ENCODE results near the gene CGB1.
"Not testable (repeated sequence)": the region's sequence is repeated elsewhere in the genome, so short reads cannot be mapped to it uniquely, and the experiment has no call there.

CGB1 gene

DNA sequence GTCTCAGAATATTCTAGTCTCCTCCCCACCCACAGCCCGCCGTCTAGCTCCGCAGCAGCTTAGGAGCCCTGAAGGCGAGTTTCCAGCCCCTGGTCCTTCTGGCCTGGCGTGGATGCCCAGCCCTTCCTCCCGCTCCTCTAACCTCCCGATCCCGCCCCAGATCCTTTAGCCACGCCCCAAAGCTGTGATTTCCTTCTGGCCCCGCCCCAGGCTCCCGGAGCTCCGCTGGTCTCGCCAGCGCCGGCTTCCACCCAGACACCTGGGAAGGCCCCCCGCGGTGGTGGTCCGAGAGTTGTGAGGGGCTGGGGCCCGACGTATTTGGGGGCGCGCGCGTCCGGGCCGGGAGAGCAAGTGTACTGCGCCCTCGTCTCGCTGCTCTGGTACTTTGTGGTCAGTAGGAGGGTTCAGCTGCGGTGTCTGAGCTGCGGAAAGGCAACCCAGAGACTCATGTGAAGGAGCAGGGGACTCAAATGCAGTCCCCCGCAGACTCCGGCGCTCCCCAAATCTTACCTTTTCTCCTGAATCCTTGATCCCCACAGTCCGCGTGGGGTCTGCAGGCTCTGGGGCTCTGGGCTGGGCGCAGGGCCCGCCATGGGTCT, 21.0 kb upstream of the CGB1 start, which contains the start of gene CGB7:
CGB7 (minus strand) TSS at position 114 of the 599 bp plus-strand sequence. CDS start 2,374 bp downstream, outside the sequence.
- DNase-seq (ENCODE audit: low spot score): peak; percentile 91

DNA sequence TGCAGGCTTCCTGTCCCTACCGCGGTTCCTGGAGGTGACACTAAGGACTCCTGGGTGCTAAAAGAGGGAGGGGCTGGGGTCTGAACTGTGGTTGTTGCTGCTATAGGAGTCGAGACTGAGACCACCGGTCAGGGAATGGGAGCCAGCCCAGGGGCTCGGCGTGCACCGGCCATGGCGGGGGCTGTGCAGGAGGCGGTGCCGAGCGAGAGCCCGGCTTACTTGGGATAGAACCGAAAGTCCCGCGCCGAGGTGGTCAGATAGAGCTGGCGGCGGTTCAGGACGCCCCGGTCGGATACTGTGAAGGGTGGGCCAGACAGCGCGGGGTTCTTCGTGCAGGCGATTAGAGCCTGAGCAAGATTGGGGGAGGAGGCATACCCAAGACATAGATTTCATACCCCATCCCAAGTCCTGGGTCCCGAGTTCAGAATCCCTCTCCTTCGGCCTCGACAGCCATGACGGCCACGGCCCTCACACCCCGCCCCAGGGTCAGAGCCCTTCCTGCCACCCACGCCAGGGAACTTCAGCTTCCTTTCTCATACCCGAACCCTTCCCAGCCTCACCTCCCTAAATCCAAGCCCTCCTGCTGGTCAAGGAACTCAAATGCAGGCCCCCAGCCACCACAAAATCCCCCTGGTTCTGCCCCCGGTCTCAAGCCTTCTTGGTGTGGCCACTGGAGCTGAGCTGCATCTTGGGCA, 20.4 kb upstream of the CGB1 start:
- DNase-seq (ENCODE audit: low spot score): not testable (repeated sequence)

DNA sequence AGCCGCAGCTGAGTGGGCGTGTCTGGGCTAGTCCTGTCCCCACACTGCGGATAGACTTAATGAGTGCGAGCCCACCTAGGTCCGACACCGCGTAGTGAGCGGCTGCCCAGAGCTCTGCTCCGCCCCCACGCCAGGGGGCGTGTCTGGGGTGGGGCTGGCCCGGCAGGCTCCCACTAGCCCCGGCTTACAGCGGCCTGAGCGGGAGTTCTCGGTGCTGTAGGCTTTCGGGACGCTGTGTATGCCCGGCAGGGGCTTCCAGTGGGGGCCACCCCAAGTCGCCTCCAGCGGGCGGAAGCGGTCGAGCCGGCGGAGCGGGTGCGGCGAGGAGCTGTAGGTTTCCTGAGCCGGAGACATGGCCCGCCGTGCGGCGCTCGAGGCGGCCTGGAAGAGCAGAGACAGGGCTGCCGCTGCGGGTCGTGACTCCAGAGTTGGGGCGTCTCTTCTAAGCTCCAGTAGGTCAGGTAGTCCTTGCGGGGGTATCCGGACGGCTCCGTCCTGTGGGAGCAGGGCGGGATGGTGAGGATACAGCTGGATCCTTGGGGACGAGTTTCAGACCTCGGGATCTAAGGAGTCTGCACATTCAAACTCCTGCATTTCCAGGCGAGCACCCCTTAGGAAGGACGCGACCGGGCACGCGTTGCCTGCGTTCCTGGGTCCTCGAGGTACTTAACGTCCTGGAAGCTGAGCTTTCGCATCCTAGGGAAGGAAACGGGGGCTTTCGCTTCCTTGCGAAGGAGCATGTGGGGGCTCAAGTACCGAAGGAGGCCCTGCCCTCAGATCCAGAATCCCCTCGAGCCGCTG, 19.6 kb upstream of the CGB1 start:
- DNase-seq (ENCODE audit: low spot score): peak; percentile 92

DNA sequence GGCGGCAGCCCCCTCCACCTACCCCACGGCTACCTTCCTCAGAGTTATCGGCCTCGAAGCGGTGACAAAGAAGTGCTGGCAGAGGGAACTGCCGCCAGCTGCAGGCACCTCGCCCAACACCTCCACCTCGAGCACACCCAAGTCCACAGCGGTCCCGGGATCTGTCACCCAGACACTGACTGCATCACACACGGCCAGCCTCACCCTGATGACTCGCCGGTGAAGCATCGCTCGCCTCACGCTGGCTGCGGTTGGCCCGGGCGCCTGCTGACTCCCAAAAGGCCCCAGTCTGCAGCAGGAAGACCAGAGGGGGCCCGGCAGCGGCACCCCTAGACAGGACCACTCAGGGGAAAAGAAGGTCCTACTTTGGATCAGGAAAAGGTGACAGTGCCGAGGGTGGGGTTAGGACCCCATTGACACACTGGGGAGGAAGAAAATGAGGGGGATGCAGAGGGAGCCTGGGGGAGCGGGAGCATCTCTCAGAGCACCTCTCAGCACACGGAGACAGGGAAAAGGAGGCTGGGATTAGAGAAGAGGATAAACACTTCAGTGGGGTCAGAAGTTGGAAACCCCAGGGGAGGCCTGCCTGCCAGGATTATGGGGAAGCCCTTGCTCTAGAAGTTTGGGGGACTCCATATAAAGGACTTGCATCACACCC, 13.8 kb upstream of the CGB1 start:
- peak; percentile 72 for DNase-seq (ENCODE audit: low spot score)

DNA sequence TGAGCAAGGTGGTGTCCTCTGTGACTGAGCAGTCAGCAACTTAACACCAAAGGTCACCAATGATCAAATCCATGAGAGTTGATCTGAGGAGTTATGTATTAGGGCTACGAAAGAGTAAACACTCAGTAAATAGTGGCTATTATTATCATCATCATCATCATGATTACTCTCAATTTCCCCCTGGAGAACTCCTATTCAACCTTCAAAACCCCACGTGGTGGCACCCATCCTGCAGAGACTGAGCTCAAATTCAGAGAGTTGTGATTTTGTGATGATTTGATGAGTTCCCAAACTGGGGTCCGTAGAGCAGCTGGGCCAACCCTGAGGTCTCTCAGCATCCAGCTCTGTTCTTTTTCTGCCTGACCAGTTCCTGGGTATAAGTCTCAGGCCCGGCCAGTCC, 13.1 kb upstream of the CGB1 start:
- not testable (repeated sequence) for DNase-seq (ENCODE audit: low spot score)

DNA sequence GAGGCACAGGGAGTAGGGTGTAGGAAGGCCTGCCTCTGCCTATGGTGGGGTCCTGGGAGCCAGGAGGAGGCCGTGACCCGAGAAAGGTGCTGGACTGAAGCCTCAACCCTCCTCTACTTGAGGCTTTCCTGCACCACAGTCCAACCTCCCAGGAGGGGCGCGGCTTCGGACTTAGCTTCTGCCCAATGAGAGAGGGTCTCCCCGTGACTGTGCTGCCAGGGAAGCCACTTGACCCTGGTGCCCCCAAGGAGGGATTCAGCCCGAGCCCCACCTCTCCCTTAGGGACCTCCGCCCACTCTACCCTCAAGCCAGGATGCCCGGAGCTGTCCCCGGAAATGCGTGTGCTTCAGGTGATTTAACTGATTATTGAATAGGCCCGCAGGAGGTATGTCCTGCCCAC, 12.3 kb upstream of the CGB1 start, which contains the start of gene CGB8:
CGB8 (minus strand) TSS at position 101 of the 400 bp plus-strand sequence. CDS start 372 bp downstream, outside the sequence.
- not testable (repeated sequence) for DNase-seq (ENCODE audit: low spot score)

DNA sequence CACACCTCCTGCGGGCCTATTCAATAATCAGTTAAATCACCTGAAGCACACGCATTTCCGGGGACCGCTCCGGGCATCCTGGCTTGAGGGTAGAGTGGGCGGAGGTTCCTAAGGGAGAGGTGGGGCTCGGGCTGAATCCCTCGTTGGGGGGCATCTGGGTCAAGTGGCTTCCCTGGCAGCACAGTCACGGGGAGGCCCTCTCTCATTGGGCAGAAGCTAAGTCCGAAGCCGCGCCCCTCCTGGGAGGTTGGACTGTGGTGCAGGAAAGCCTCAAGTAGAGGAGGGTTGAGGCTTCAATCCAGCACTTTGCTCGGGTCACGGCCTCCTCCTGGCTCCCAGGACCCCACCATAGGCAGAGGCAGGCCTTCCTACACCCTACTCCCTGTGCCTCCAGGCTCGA, 6.9 kb upstream of the CGB1 start, which contains the start of gene CGB5:
CGB5 (plus strand) TSS at position 301 of the 400 bp plus-strand sequence. CDS start 362 bp downstream, outside the sequence.
- DNase-seq (ENCODE audit: low spot score): not testable (repeated sequence)

DNA sequence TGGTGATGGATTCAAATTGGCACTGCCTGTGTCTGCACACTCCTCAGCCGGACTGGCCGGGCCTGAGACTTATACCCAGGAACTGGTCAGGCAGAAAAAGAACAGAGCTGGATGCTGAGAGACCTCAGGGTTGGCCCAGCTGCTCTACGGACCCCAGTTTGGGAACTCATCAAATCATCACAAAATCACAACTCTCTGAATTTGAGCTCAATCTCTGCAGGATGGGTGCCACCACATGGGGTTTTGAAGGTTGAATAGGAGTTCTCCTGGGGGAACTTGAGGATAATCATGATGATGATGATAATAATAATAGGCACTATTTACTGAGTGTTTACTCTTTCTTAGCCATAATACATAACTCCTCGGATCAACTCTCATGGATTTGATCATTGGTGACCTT, 6.0 kb upstream of the CGB1 start:
- not testable (repeated sequence) for DNase-seq (ENCODE audit: low spot score)

DNA sequence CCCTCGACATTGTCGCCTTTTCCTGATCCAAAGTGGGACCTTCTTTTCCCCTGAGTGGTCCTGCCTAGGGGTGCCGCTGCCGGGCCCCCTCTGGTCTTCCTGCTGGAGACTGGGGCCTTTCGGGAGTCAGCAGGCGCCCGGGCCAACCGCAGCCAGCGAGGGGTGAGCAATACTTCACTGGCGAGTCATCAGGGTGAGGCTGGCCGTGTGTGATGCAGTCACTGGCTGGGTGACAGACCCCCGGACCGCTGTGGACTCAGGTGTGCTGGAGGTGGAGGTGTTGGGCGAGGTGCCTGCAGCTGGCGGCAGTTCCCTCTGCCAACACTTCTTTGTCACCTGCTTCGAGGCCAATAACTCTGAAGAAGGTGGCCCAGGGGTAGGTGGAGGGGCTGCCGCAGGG, 5.5 kb upstream of the CGB1 start:
- DNase-seq (ENCODE audit: low spot score): peak; percentile 20

DNA sequence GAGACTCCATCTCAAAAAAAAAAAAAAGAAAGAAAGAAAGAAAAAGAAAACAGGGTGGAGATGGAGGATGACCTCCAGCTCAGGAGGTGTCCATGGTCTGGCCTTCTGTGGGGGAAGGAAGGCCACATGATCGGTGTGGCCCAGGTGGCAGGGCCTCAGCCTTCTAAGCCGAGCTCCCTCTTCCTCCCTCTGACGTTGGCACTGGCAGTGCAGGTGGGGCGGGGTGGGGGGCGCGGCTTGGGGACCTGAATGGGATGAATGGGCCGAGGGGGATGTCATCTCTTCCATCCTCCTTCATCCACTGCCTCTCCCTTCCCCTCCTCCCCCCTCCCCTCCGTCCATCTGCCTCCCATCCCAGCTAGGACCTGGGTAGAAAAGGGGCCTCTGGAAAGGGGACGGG, 3.0 kb upstream of the CGB1 start:
- not testable (repeated sequence) for DNase-seq (ENCODE audit: low spot score)

DNA sequence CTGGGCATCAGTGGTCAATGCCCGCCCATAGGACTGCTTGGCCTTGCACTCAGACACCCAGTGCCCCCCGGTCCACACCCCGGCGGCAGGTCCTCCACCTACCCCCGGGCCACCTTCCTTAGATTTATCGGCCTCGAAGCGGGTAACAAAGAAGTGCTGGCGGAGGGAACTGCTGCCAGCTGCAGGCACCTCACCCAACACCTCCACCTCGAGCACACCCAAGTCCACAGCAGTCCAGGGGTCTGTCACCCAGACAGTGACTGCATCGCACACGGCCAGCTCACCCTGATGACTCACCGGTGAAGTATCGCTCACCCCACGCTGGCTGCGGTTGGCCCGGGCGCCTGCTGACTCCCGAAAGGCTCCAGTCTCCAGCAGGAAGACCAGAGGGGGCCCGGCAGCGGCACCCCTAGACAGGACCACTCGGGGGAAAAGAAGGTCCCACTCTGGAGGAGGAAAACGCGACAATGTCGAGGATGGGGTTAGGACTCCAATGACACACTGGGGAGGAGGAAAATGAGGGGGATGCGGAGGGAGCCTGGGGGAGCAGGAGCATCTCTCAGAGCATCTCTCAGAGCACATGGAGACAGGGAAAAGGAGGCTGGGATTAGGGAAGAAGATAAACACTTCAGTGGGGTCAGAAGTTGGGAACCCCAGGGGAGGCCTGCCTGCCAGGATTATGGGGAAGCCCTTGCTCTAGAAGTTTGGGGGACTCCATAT, 2.0 kb upstream of the CGB1 start:
- DNase-seq (ENCODE audit: low spot score): peak; percentile 65

DNA sequence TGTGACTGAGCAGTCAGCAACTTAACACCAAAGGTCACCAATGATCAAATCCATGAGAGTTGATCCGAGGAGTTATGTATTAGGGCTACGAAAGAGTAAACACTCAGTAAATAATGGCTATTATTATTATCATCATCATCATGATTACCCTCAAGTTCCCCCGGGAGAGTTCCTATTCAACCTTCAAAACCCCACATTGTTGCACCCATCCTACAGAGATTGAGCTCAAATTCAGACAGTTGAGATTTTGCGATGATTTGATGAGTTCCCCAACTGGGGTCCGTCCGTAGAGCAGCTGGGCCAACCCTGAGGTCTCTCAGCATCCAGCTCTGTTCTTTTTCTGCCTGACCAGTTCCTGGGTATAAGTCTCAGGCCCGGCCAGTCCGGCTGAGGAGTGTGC, 1.4 kb upstream of the CGB1 start:
- DNase-seq (ENCODE audit: low spot score): not testable (repeated sequence)

DNA sequence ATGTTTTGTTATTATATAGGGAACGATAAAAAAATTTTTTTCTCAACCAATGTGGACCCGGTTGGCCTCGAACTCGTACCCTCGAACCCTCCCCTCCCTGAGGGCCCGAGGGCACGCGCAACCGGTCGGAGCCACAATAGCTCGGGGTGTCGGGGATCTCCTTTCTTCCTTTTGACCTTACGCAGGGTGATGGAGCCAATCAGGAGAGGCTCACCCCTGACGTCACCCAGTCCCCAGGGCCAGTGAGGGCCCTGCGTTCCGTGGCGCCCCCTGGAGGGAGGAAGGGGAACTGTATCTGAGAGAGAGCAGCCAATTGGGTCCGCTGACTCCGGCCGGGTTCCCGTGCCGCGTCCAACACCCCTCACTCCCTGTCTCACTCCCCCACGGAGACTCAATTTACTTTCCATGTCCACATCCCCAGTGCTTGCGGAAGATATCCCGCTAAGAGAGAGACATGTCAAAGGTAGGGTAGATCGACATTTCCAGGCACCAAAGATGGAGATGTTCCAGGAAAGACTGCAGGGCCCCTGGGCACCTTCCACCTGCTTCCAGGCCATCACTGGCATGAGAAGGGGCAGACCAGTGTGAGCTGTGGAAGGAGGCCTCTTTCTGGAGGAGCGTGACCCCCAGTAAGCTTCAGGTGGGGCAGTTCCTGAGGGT, 4.9 kb downstream of the CGB1 start, which contains the start of gene CGB2:
CGB2 (plus strand) TSS at position 249 of the 660 bp plus-strand sequence; CDS start at position 455, 206 bp downstream.
- not testable (repeated sequence) for DNase-seq (ENCODE audit: low spot score)

DNA sequence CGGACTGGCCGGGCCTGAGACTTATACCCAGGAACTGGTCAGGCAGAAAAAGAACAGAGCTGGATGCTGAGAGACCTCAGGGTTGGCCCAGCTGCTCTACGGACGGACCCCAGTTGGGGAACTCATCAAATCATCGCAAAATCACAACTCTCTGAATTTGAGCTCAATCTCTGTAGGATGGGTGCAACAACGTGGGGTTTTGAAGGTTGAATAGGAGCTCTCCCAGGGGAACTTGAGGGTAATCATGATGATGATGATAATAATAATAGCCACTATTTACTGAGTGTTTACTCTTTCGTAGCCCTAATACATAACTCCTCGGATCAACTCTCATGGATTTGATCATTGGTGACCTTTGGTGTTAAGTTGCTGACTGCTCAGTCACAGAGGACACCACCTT, 6.4 kb downstream of the CGB1 start:
- DNase-seq (ENCODE audit: low spot score): not testable (repeated sequence)

DNA sequence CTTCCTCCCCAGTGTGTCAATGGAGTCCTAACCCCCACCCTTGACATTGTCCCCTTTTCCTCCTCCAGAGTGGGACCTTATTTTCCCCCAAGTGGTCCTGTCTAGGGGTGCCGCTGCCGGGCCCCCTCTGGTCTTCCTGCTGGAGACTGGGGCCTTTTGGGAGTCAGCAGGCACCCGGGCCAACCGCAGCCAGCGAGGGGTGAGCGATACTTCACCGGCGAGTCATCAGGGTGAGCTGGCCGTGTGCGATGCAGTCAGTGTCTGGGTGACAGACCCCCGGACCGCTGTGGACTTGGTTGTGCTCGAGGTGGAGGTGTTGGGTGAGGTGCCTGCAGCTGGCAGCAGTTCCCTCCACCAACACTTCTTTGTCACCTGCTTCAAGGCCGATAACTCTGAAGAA, 6.9 kb downstream of the CGB1 start:
- DNase-seq (ENCODE audit: low spot score): not testable (repeated sequence)

DNA sequence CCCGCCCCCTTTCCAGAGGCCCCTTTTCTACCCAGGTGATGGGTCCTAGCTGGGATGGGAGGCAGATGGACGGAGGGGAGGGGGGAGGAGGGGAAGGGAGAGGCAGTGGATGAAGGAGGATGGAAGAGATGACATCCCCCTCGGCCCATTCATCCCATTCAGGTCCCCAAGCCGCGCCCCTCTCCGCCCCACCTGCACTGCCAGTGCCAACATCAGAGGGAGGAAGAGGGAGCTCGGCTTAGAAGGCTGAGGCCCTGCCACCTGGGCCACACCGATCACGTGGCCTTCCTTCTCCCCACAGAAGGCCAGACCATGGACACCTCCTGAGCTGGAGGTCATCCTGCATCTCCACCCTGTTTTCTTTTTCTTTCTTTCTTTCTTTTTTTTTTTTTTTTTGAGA, 8.0 kb downstream of the CGB1 start:
- not testable (repeated sequence) for DNase-seq (ENCODE audit: low spot score)

DNA sequence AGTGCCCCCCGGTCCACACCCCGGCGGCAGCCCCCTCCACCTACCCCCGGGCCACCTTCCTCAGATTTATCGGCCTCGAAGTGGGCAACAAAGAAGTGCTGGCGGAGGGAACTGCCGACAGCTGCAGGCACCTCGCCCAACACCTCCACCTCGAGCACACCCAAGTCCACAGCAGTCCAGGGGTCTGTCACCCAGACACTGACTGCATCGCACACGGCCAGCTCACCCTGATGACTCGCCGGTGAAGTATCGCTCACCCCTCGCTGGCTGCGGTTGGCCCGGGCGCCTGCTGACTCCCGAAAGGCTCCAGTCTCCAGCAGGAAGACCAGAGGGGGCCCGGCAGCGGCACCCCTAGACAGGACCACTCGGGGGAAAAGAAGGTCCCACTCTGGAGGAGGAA, 11.1 kb downstream of the CGB1 start:
- DNase-seq (ENCODE audit: low spot score): not testable (repeated sequence)

DNA sequence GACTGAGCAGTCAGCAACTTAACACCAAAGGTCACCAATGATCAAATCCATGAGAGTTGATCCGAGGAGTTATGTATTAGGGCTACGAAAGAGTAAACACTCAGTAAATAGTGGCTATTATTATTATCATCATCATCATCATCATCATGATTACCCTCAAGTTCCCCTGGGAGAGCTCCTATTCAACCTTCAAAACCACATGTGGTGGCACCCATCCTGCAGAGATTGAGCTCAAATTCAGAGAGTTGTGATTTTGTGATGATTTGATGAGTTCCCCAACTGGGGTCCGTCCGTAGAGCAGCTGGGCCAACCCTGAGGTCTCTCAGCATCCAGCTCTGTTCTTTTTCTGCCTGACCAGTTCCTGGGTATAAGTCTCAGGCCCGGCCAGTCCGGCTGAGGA, 11.6 kb downstream of the CGB1 start:
- DNase-seq (ENCODE audit: low spot score): not testable (repeated sequence)

DNA sequence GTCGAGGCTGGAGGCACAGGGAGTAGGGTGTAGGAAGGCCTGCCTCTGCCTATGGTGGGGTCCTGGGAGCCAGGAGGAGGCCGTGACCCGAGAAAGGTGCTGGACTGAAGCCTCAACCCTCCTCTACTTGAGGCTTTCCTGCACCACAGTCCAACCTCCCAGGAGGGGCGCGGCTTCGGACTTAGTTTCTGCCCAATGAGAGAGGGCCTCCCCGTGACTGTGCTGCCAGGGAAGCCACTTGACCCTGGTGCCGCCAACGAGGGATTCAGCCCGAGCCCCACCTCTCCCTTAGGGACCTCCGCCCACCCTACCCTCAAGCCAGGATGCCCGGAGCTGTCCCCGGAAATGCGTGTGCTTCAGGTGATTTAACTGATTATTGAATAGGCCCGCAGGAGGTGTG, 12.5 kb downstream of the CGB1 start, which contains the start of gene CGB3:
CGB3 (minus strand) TSS at position 101 of the 400 bp plus-strand sequence. CDS start 362 bp downstream, outside the sequence.
- DNase-seq (ENCODE audit: low spot score): not testable (repeated sequence)

DNA sequence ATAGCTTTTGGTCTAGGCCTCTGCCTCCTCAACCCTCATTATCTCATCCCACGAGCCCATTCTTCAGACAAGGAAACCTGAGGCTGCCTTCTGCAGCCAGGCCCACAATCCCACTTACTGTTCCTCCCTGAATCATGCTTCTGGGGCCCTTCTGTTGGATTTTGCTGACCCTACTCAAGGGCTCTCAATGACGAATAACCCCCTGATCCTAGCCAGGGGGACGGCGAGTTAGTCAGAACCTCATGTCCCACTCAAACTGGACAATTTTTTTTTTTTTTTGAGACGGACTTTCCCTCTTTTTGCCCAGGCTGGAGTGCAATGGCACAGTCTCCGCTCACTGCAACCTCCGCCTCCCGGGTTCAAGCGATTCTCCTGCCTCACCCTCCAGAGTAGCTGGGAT, 14.6 kb downstream of the CGB1 start:
- DNase-seq (ENCODE audit: low spot score): no peak
